ENCODE measurements around the gene PALM.
"Not testable (repeated sequence)": the region's sequence is repeated elsewhere in the genome, so short reads cannot be mapped to it uniquely, and the experiment has no call there.

PALM gene

DNA sequence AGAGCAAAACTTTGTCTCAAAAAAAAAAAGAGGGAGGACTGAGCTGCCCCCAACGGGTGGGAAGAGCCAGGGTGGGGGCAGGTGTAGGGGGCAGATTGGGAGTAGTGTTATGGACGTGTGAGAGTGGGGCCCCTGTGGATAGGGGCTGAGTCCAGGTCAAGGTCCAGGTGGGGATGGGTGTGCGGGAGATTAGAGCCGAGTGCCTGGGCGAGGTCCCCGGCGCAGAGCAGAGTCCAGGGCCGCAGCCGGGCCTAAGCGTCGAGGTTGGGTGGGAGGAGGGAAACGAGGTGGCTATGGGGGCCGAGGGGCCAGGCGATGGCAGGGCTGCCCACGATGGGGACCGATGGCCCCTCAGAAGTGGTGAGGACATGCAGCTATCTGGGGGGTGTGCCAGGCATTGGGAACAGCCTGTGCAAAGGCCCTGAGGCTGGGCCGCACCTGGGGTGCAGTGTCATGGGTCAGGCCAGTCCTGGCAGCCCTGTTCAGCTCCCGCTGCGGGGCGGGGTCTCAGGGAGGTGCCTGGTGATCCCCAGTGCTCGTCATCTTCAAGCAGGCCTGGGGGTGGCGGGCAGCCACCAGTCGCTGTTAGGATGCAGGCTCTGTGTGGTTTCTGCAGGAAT is 29.9 kb downstream of the PALM start:
- TF ChIP-seq, protein P1, sequence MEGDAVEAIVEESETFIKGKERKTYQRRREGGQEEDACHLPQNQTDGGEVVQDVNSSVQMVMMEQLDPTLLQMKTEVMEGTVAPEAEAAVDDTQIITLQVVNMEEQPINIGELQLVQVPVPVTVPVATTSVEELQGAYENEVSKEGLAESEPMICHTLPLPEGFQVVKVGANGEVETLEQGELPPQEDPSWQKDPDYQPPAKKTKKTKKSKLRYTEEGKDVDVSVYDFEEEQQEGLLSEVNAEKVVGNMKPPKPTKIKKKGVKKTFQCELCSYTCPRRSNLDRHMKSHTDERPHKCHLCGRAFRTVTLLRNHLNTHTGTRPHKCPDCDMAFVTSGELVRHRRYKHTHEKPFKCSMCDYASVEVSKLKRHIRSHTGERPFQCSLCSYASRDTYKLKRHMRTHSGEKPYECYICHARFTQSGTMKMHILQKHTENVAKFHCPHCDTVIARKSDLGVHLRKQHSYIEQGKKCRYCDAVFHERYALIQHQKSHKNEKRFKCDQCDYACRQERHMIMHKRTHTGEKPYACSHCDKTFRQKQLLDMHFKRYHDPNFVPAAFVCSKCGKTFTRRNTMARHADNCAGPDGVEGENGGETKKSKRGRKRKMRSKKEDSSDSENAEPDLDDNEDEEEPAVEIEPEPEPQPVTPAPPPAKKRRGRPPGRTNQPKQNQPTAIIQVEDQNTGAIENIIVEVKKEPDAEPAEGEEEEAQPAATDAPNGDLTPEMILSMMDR (IDR thresholded peaks at IDR 0.05; ENCODE audit: control insufficient read depth, insufficient read depth, low read depth, low read length, missing control alignments): no peak
- H3K4me3 ChIP-seq (ENCODE audit: control insufficient read depth, low read depth, low read length): no peak overlapping the region
- DNase-seq (ENCODE audit: low read depth): no peak

DNA sequence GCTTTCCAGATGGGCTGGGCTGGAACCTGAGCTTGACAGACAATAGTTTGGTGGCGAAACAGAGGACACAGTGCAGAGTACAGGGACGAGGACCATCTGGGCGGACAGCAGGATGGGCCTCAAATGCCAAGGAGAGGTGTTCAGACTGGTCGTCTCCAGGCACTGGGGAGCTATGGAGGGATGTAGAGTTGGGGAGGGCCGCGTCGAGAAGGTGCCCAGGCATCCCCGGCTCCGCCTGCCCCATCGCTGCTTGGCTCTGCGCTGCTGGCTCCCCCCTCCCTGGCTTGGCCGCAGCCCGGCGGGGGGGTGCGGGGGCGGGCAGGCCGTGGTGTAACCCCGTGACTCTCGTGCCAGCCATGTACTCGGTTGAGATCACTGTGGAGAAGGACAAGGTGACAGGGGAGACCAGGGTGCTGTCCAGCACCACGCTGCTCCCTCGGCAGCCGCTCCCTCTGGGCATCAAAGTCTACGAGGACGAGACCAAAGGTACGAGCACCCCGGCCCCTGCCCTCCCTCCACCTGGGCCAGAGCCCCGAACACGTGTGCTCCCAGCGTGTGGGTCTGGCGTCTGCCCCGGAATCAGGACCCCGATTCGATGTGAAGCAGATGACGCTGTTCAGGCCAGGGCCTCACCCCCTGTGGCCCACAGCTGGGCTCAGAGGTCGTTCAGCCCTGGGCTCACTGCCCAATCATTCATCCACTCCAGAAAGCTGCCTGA is 31.4 kb downstream of the PALM start:
- TF ChIP-seq, protein P1 (IDR thresholded peaks at IDR 0.05; ENCODE audit: control insufficient read depth, insufficient read depth, low read depth, low read length, missing control alignments): no peak
- DNase-seq (ENCODE audit: low read depth): no peak
- no peak overlapping the region for H3K4me3 ChIP-seq (ENCODE audit: control insufficient read depth, low read depth, low read length)

DNA sequence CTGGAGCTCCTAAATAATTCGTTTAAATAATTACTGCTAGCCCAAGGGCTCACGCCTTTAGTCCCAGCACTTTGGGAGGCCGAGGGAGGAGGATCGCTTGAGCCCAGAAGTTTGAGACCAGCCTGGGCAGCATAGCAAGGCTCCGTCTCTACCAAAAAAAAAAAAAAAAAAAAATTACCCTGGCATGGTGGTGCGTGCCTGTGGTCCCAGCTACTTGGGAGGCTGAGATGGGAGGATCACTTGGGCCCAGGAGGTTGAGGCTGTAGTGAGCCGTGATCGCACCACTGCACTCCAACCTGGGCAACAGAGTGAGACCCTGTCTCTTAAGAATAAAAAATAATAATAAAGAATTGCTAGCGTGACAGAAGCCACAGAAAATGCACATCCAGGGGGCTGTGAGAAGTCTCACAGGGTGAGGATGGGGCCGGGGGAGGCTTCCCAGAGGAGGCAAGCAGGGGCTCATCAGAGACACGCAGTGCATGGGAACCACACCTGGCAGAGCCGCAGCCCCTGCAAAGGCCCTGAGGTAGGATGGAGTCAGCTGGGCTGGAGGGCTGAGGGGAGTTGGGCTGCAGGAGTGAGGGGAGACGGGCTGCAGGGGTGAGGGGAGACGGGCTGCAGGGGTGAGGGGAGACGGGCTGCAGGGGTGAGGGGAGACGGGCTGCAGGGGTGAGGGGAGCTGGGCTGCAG is 32.2 kb downstream of the PALM start:
- not testable (repeated sequence) for DNase-seq (ENCODE audit: low read depth); H3K4me3 ChIP-seq (ENCODE audit: control insufficient read depth, low read depth, low read length)

DNA sequence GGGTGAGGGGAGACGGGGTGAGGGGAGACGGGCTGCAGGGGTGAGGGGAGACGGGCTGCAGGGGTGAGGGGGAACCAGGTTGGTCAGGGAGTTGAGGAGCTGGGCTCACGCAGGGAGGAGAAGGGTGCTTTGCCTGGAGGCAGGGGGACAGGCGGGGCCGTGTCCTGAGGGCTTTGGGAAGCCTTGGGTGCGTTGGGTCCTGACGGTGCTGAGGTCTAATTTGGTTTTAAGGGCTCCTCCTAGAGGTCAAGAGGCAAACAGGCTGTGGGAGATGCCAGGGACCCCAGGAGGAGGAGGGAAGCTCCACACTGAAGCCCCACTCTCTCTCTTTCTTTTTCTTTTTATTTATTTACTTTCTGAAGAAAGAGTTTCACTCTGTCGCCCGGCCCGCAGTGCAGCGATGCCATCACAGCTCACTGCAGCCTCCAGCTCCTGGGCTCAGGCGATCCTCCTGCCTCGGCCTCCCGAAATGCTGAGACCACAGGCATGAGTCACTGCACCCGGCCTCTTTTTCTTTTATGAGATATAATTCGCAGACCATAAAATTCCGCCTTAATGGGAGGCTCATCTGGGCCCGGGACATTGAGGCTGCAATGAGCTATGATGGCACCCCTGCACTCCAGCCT is 32.9 kb downstream of the PALM start:
- no peak overlapping the region for H3K4me3 ChIP-seq (ENCODE audit: control insufficient read depth, low read depth, low read length)
- no peak for DNase-seq (ENCODE audit: low read depth)
- TF ChIP-seq, protein P1 (IDR thresholded peaks at IDR 0.05; ENCODE audit: control insufficient read depth, insufficient read depth, low read depth, low read length, missing control alignments): no peak

DNA sequence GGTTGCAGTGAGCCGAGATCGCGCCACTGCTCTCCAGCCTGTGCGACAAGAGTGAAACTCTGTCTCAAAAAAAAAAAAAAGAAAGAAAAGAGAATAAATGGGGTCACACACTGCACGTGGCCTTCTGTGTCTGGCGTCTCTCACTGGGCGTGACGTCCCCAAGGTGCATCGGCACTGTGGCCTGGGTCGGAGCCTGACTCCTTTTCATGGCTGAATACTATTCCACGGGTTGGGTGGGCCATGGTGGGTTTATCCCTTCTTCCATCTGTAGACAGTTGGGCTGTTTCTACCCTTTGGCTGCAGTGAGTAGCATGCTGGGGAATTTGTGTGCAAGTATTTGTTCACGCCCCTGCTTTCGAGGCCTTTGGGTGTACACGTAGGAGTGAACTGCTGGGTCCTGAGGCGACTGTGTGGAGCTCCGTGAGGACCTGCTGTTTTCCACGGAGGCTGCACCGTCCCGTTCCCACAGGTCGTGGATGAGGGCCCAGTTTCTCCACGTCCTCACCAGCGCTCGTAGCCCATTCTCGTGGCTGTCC is 33.9 kb downstream of the PALM start:
- no peak for DNase-seq (ENCODE audit: low read depth)
- no peak overlapping the region for H3K4me3 ChIP-seq (ENCODE audit: control insufficient read depth, low read depth, low read length)
- TF ChIP-seq, protein P1 (IDR thresholded peaks at IDR 0.05; ENCODE audit: control insufficient read depth, insufficient read depth, low read depth, low read length, missing control alignments): no peak

DNA sequence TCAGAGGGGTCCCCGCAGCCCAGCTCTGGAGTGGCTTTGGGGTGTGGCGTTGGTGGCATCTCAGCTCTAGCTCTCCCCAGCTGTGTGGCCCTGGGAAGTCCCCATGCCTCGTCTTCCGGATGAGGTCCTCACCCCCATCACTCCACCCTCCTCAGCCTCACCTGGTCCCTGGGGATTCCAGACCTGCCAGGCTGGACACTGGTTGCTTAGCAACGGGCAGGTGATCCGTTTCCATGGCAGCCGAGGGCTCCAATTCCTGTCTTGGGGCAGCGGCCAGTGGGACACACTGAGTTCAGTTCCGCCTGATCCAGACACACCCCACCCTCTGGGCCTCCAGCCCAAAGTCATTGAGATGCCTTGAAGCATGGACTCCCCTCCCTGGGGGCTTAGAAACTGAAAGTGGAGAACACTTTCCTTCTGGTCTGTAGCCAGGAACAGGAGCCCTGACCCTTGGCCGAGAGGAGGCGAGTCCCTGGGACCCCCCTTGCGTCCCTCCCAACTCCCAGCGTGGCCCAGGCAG is 34.5 kb downstream of the PALM start:
- DNase-seq (ENCODE audit: low read depth): no peak
- TF ChIP-seq, protein P1 (IDR thresholded peaks at IDR 0.05; ENCODE audit: control insufficient read depth, insufficient read depth, low read depth, low read length, missing control alignments): no peak
- H3K4me3 ChIP-seq (ENCODE audit: control insufficient read depth, low read depth, low read length): no peak overlapping the region

DNA sequence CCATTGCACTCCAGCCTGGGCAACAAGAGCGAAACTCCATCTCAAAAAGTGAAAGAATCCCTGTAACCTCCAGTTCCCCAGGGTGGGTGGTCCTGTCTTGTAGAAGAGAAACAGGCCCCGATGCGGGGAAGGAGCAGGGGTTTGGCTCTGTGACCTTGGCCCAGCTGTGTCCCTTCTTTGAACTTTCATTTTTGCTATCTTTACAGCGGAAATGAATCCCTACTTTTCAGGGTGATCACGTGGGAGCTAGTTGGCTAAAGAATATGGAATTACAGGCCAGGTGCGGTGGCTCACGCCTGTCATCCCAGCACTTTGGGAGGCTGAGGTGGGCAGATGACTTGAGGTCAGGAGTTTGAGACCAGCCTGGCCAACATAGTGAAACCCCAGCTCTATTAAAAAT is 36.4 kb downstream of the PALM start:
- not testable (repeated sequence) for H3K4me3 ChIP-seq (ENCODE audit: control insufficient read depth, low read depth, low read length); DNase-seq (ENCODE audit: low read depth)
